Bronchial epithelial cell (primary cell): ENCODE data around the gene ADAM10. TPM values are rescaled to one million over a fixed set of nuclear protein-coding genes. Genes with fewer than 3 reads are reported as not detected.
"Not testable (repeated sequence)": the region's sequence is repeated elsewhere in the genome, so short reads cannot be mapped to it uniquely, and the experiment has no call there.

ENCODE experiments used
- DNase-seq: peaks from one replicate; pipeline ENCODE4 v3.0.0-alpha.2; 2010; ENCODE audit warnings: low read depth
- FAIRE-seq: peaks from 2 replicates; lab custom pipeline; 2011; peaks lifted over from hg19 to GRCh38; lab: Jason Lieb, UNC
- H3K27me3 ChIP-seq: 2 replicates; pipeline ENCODE4 v1.5.1; 2011; ENCODE audit warnings: low read length; ENCODE audit not compliant: control insufficient read depth, insufficient read depth
- H3K36me3 ChIP-seq: 2 replicates; pipeline ENCODE4 v1.5.1; 2011; ENCODE audit warnings: low read length; ENCODE audit not compliant: control insufficient read depth, insufficient read depth
- H3K4me3 ChIP-seq: 2 replicates; pipeline ENCODE4 v1.5.1; 2011; ENCODE audit warnings: mild to moderate bottlenecking, low read depth, low read length, control low read depth
- total RNA-seq: library from RNA; depleted of rRNA; stranded (reverse); fragments of >200 nt; gene quantifications from 2 replicates; pipeline ENCODE4 v1.2.1, GENCODE V29; 2014
- TF ChIP-seq, protein P1 (sequence below): IDR thresholded peaks from 2 replicates; pipeline ENCODE4 v1.5.1; 2011; ENCODE audit warnings: mild to moderate bottlenecking, moderate library complexity, low read length, control low read depth, inconsistent platforms; ENCODE audit not compliant: insufficient read depth, severe bottlenecking

ADAM10 gene
- total RNA-seq, 1 donor from 2014 or later: 112 TPM

- H3K27me3 ChIP-seq: no peaks in the 10 kb centered on the region
- peak within 1 kb of the TSS; percentile 91 for H3K4me3 ChIP-seq
- FAIRE-seq: no peak
- TF ChIP-seq, protein P1, sequence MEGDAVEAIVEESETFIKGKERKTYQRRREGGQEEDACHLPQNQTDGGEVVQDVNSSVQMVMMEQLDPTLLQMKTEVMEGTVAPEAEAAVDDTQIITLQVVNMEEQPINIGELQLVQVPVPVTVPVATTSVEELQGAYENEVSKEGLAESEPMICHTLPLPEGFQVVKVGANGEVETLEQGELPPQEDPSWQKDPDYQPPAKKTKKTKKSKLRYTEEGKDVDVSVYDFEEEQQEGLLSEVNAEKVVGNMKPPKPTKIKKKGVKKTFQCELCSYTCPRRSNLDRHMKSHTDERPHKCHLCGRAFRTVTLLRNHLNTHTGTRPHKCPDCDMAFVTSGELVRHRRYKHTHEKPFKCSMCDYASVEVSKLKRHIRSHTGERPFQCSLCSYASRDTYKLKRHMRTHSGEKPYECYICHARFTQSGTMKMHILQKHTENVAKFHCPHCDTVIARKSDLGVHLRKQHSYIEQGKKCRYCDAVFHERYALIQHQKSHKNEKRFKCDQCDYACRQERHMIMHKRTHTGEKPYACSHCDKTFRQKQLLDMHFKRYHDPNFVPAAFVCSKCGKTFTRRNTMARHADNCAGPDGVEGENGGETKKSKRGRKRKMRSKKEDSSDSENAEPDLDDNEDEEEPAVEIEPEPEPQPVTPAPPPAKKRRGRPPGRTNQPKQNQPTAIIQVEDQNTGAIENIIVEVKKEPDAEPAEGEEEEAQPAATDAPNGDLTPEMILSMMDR: peak; percentile 54
- no peaks in the 10 kb centered on the region for H3K36me3 ChIP-seq
- DNase-seq: peak; percentile 96
These were observed 21.5 kb upstream of the ADAM10 start, which contains the start of gene MINDY2 for GRCh38 chr15:58770857-58771620. Gene MINDY2, plus strand, starts transcription at chr15:58771302. Its CDS starts 94 bp downstream, at chr15:58771396.

DNA sequence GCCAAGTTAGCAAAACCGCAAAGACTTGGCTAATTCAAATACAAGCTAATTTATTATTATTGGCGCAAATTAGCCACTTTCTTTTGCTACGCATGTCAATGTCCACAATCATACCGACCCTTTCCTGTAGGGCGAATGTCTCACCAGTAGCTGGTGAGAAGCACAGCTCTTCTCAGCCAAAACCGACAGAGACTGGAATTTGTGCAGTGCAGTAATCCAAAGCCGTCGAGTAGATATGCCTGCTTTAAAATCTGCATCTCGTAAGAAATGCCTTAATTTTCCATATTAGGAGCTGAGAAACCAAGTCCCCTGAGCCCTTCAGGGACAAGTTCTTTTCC, 21.0 kb upstream of the ADAM10 start:
- DNase-seq (no peak), FAIRE-seq (no peak)
- Histone ChIP-seq H3K36me3 (no peaks in the 10 kb centered on the region), H3K4me3 (peak overlapping the region; percentile 91), H3K27me3 (no peaks in the 10 kb centered on the region)
- TF ChIP-seq, protein P1: no peak

DNA sequence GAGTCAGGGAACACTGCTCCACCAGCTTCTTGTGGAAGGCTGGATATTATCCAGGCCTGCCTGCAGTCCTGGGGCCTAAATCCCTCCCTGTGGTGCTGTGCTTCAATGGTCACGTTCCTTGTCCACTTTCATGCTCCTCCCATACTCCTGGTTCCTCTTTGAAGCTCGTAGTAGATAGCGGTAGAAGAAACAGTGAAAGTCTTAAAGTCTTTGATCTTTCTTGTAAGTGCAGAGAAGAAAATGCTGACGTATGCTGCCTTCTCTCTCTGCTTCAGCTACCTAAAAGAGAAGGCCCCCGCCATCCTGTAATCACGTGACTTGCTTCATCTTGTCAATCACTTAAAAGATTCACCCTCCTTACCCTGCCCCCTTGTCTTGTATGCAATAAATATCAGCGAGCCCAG, 19.1 kb upstream of the ADAM10 start:
- not testable (repeated sequence) for H3K27me3 ChIP-seq, H3K36me3 ChIP-seq, DNase-seq, FAIRE-seq, H3K4me3 ChIP-seq

DNA sequence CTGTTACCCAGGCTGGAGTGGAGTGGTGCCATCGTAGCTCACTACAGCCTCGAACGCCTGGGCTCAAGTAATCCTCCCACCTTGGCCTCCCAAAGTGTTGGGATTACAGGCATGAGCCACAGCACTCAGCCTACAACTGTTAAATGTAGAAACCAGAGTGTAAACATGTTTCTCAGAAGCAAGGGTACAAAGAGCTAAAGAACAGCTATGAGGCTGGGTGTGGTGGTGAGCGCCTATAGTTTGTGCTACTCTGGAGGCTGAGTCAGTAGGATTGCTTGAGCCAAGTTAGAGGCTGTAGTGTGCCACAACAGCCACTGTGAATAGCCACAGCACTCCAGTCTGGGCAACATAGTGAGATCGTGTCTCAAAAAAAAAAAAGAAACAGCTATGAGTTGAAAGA, 16.8 kb upstream of the ADAM10 start:
- TF ChIP-seq, protein P1: no peak

DNA sequence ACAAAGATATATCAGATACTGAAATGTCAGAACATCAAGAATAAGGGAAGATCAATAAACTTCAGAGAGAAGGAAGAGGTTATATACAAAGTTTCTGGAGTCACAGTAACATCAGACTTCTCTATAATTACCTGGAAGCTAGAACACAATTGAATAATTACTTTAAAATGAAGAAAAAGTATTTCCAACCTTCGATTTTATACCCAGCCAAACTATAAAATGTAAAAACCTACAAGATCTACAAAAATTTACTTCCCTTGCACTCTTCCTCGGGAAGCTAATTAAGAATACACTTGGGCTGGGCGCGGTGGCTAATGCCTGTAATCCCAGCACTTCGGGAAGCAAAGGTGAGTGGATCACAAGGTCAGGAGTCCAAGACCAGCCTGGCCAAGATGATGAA, 15.0 kb upstream of the ADAM10 start:
- Histone ChIP-seq H3K27me3 (no peaks in the 10 kb centered on the region), H3K36me3 (no peaks in the 10 kb centered on the region), H3K4me3 (no peak overlapping the region)
- no peak for FAIRE-seq
- DNase-seq: no peak
- TF ChIP-seq, protein P1: no peak

More for the DNA sequence above, 16.8 kb upstream of the ADAM10 start:
- FAIRE-seq (no peak), DNase-seq (no peak)
- Histone ChIP-seq H3K36me3 (no peaks in the 10 kb centered on the region), H3K27me3 (no peaks in the 10 kb centered on the region), H3K4me3 (no peak overlapping the region)

GRCh38 chr15:58762731-58763130, 13.2 kb upstream of the ADAM10 start:
- FAIRE-seq: no peak
- H3K27me3 ChIP-seq: no peaks in the 10 kb centered on the region
- no peak overlapping the region for H3K4me3 ChIP-seq
- H3K36me3 ChIP-seq: no peaks in the 10 kb centered on the region
- DNase-seq: no peak
- TF ChIP-seq, protein P1: no peak
